ENCODE measurements around the gene SLMAP.

The SLMAP gene

GRCh38 chr3:57948080-57948671, 192.1 kb downstream of the SLMAP start:
- FAIRE-seq = no peak

- no peak for FAIRE-seq
Measured at GRCh38 chr3:57948781-57949242, 192.7 kb downstream of the SLMAP start.

DNA sequence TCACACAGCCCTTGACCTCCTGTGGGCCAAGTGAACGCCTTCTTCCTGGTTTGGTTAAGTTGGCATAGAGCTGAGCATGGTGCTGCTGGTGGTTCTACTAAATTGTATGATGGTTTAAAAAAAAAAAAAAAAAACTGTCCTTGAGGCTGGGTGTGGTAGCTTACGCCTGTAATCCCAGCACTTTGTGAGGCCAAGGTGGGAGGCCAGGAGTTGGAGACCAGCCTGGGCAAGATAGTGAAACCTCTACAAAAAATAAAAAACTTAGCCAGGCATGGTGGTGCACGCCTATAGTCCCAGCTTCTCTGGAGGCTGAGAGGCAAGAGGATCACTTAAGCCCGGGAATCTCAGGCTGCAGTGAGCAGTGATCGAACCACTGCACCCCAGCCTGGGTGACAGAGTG, 193.2 kb downstream of the SLMAP start:
- FAIRE-seq = no peak

- no peak for FAIRE-seq
Measured at GRCh38 chr3:57949785-57950615, 193.9 kb downstream of the SLMAP start.

- no peak for FAIRE-seq
Measured at GRCh38 chr3:57951066-57951882, 195.2 kb downstream of the SLMAP start.

DNA sequence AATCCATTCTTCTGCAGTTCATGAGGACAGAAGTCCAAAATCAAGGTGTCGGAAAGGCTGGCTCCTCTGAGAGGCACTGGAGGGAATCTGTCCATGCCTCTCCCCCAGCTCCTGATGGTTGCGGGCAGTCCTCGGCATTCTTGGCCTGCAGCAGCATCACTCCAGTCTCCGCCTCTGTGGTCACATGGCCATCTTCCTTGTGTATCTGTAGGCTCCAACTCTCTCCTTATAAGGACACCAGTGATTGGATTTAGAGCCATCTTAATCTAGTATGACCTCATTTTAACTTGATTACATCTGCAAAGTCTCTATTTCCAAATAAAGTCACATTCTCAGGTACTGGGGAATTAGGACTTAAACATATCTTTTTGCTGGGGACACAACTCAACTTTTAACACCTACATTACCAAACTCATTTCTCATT, 196.1 kb downstream of the SLMAP start:
- FAIRE-seq = no peak

GRCh38 chr3:57952651-57953050, 196.5 kb downstream of the SLMAP start:
- FAIRE-seq = no peak

GRCh38 chr3:57953576-57953975, 197.5 kb downstream of the SLMAP start:
- FAIRE-seq = no peak

DNA sequence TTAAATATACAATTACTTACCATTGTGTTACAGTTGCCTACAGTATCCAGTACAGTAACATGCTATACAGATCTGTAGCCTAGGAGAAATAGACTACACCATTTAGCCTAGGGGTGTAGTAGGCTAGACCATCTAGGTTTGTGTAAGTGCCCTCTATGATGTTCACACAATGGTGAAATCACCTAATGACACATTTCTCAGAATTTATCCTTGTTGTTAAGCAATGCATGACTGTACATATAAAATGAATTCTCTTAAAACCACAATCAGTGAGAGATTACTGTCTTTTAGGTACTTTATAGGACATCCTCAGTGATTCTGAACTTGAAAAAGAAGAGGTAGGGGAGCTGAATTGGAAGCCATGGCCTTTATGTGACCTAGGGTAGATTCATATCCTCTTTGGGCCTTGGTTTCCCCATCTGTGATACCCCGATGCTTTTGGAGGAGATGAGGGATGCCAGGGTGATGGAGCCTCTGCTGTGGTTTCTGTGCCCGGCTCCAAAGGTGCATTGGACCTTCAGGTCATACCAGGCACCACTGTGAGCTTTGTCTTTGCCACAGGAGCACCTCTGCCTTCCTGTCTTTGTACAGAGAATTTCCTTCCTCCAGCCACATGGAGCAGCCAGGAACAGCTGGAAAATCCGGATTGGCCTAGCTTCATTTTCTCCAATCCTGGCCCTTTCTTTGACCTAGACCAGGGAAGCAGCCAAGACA, 200.2 kb downstream of the SLMAP start:
- FAIRE-seq = no peak

GRCh38 chr3:57956833-57957174, 200.7 kb downstream of the SLMAP start:
- FAIRE-seq = no peak

DNA sequence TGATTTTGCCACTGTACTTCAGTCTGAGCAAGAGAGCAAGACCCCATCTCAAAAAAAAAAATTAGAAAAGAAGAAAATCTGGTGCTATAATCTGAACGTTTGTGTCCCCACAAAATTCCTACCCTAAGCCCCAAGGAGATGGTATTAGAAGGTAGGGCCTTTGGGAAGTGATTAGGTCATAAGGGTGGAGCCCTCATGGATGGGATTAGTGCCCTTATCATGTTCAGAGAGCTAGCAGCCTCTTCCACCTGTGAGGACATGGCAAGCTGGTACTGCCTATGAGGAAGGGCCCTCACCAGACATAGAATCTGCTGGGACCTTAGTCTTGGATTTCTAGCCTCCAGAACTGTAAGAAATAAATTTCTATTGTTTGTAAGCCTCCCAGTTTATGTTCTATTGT, 201.7 kb downstream of the SLMAP start:
- FAIRE-seq = no peak

- FAIRE-seq = no peak
Measured at GRCh38 chr3:57958642-57959422, 202.7 kb downstream of the SLMAP start.

DNA sequence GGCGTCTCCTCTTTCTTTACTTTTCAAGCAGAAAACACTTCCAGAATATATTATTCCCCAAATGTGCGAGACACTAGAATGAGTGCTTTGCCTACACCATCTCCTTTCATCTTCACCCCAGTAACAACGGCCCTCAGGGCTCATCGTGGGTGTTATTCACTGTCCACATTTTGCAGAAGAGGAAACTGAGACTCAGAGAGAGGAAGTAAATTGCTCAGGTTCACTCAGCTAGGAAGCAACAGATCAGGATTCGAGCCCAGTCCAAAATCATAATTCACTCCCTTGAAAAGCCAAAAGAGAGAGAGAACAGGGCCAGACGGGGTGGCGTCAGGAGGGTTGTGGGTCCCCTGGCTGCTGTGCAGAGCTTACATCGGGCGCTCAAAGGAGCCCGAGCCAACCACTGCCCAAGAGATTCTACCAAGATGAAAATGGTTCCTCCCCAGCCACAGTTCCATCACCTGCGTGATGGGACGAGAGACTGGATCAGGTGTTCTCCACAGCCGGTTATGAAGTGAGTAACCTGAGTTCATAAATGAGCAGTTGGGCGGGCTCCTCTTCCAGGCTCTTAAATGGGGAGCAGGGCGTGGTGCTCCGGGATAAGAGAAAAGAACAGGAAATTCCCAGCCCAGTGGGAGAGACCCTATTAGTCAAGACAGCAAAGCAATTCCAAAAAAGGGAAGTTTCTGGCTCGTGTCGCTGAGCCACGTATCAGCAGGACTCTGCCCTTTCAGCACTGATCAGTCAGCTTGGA, 203.5 kb downstream of the SLMAP start:
- FAIRE-seq = no peak

GRCh38 chr3:57960174-57960505, 204.0 kb downstream of the SLMAP start:
- FAIRE-seq = no peak

GRCh38 chr3:57961177-57961827, 205.2 kb downstream of the SLMAP start:
- no peak for FAIRE-seq

- FAIRE-seq = no peak
Measured at GRCh38 chr3:57961828-57962447, 205.8 kb downstream of the SLMAP start.

- FAIRE-seq = no peak
Measured at GRCh38 chr3:57962448-57962834, 206.3 kb downstream of the SLMAP start.

DNA sequence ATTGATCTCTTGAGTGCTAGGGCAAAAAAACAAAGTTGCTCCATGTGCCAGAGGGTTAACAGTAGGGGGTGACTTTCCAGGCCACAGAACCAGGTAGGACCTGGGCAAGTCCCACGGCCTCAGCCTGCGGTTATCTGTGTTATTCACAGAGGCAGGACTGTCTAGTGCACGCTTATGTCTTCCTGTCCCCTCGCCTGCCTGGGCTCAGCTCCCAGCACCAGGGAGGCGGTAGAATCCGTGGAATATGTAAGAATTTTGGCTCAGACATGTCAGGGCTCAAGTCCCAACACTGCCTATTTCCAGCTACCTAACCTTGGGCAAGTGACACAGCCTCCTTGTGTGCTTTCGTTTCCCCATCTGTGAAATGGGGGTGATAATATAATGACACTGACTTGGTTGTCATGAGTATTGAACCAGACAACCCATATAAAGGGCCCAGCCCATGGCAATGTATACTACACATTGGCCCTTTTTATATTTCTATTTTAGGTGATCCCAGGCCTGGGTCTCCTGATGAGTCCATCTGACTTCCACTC, 207.8 kb downstream of the SLMAP start:
- FAIRE-seq = no peak

DNA sequence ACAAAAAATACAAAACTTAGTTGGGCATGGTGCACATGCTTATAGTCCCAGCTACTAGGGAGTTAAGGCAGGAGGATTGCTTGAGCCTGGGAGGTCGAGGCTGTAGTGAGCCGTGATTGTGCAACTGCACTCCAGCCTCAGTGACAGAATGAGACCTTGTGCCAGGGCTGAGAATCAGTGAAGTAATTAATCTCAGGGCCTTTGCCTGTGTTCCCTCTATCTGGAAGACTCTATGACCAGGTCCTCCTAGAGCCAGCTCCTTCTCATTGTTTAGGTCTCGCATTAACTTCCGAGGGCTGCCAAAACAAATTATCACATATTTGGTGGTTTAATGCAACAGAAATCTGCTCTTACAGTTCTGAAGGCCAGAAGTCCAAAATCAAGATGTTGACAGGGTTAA, 210.7 kb downstream of the SLMAP start:
- FAIRE-seq = no peak

GRCh38 chr3:57967590-57967989, 211.5 kb downstream of the SLMAP start:
- no peak for FAIRE-seq
